ENCODE results near the gene SH3BP1.

SH3BP1 gene

DNA sequence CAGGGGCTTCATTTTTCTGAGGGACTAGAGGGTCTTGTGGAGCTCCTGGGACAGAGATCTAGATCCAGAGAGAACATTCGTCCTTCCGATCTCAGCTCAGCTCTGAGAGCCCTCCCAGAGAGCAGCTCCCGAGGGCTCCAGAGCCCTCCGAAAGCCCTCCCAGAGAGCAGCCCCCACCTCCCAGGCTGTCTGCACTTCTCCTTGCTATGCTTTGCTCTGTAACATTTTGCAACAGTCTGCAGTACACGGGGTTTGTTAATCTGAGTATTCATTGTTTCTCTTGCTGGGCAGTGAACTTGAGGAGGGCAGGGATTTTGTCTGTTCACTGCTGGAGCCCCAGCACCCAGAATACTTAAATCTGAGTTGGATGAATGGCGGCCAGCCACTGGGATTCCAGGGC lies 28.3 kb upstream of the SH3BP1 start:
- DNase-seq (ENCODE audit: extremely low read depth in 1 of 2, low read depth in 1 of 2): no peak

DNA sequence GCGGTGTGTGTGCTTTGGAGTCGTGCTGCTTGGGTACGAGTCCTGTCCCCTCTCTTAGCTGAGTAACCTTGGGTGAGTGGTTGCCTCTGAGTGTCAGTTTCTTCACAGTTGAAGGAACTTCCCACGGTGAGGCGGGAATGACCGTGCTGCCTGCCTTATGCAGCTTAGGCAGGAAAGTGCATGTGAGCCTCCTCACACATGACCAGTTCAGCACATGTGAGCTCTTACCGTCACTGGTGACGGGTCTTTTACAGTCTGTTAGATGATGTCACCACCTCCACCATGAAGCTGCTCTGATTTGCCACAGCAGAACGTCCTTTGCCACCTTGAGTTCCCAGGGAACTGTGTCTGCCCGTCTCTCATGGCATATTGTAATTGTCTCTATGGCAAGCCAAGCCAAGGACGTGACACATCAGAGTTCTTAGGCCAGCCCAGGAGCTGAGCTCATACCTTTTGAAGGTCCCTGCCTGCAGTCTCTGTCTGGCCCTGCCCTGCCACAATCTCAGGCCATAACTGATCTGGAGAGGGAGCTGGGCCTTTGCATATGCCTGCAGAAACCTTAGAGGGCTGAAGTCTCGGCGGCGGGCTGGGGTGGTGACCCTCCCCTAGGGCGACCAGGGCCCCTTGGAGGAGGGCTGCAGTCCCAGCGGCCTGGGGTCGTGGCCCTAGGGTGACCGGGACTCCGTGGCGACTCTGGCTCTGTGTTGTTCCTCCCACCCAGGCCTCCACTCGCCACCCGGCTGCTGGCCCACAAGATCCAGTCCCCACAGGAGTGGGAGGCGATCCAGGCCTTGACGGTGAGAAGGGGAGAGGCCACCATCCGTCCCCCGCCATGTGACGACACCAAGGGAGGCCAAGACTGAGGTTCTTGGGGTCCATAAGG lies 23.0 kb upstream of the SH3BP1 start:
- no peak for DNase-seq (ENCODE audit: extremely low read depth in 1 of 2, low read depth in 1 of 2)

DNA sequence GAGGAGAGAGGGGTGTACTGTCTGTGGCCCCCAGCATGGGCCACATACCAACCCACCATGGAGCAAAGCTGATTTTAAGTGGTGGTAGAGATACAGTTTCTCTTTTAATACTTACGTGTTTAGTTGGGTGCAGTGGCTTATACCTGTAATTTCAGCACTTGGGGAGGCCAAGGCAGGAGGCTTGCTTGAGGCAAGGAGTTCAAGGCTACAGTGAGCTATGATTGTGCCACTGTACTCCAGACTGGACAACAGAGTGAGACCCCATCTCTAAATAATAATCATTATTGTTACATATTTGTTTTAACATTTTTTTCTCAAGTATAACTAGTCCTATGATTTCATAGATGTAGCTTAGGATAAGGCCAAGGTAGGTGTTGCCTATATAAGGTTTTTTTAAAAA lies 22.0 kb upstream of the SH3BP1 start:
- DNase-seq (ENCODE audit: extremely low read depth in 1 of 2, low read depth in 1 of 2): no peak

DNA sequence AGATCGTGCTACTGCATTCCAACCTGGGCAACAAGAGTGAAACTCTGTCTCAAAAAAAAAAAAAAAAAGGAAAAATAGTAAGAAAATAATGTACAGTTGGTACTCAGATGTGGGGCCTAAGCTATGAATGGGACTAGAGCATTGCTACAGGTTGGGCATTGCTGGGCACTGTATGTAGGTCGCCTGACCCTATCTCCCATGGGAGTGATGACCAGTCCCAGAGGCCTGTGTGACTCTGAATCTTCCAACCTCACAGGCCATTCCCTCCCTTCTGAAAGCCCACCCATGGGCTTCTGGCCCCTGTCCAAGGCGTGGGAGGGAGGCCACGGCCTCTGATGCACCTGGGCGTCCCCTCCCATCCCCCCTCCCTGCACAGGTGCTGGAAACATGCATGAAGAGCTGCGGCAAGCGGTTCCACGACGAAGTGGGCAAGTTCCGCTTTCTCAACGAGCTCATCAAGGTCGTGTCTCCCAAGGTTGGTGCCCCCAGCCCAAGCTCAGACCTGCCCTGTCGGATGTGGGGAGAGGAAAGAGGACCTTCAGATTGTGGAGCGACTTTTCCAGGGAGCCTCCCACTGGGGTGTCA lies 21.3 kb upstream of the SH3BP1 start:
- DNase-seq (ENCODE audit: extremely low read depth in 1 of 2, low read depth in 1 of 2): no peak

DNA sequence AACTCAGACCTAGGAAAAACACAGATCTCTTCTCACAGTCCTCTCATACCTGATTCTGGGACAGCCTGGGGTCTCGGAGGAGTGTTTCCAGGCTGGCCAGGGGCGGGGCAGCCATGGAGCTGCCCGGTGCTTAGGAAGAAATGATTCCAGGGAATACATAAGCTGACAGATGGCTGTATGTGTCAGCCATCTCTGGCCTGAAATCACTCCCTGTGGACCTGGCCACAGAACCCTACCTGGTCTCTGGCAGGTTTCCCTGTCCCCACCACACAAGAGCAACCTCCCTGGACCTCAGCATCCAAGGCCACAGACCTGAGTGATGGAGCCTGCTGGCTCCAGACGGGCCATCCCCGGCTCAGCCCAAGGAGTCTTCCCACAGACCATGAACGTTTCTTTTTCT lies 20.8 kb upstream of the SH3BP1 start:
- DNase-seq (ENCODE audit: extremely low read depth in 1 of 2, low read depth in 1 of 2): no peak

- no peak for DNase-seq (ENCODE audit: extremely low read depth in 1 of 2, low read depth in 1 of 2)
Measured at GRCh38 chr22:37619991-37620390, 19.5 kb upstream of the SH3BP1 start.

DNA sequence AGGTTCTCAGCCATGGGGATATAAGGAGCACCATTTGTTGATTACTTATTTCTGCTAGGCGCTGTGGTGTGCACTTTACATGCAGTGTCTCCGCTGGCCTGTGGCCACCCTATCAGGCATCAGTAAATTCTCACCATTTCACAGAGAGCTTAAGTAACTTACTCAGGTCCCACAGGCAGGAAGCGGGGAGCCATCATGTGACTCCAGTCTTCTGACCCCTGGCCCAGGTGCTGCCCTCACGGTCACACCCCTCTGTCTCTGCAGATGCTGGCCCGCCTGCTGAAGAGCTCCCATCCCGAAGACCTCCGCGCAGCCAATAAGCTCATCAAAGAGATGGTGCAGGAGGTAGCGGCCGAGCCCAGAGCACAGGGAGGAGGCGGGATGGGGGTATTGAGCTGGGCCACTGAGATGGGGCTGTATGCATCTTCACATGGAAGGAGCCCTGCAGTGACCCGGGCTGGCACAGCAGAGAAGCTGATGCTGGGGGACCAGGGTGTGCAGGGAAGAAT lies 18.1 kb upstream of the SH3BP1 start:
- no peak for DNase-seq (ENCODE audit: extremely low read depth in 1 of 2, low read depth in 1 of 2)

- peak; percentile 43 to 65 for DNase-seq (ENCODE audit: extremely low read depth in 1 of 2, low read depth in 1 of 2)
Measured at GRCh38 chr22:37623075-37624016, 16.1 kb upstream of the SH3BP1 start.

DNA sequence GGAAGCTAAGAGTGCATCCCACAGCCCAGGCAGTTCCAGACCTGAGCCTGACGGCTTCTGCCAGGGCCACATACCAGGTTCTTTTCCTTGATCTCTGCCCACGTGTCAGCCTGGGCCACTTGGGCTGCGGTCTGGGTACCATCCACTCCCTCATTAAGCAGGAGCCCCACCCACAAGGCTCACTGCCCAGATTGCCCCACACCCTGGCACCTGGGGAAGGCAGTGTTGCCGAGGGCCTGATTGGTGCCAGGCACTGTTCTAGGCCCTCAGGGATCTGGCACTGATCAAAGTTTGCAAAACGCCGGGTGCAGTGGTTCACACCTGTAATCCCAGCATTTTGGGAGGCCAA lies 15.5 kb upstream of the SH3BP1 start:
- no peak for DNase-seq (ENCODE audit: extremely low read depth in 1 of 2, low read depth in 1 of 2)

GRCh38 chr22:37624876-37625275 lies 14.6 kb upstream of the SH3BP1 start:
- no peak for DNase-seq (ENCODE audit: extremely low read depth in 1 of 2, low read depth in 1 of 2)

DNA sequence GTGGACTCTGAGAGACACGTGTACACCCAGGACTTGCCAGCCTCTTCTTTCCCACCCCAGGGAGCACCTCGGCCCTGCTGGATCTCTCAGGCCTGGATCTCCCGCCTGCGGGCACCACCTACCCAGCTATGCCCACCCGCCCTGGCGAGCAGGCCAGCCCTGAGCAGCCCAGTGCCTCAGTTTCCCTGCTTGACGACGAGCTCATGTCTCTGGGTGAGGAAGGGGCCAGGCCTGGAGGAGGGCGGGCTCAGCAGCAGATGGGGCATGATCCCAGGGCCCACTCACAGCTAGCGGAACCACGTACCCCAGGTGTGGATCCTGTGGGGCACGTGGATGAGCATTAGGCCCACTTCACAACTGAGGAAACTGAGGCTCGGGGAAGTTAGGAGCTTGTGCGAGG lies 13.7 kb upstream of the SH3BP1 start:
- DNase-seq (ENCODE audit: extremely low read depth in 1 of 2, low read depth in 1 of 2): no peak

DNA sequence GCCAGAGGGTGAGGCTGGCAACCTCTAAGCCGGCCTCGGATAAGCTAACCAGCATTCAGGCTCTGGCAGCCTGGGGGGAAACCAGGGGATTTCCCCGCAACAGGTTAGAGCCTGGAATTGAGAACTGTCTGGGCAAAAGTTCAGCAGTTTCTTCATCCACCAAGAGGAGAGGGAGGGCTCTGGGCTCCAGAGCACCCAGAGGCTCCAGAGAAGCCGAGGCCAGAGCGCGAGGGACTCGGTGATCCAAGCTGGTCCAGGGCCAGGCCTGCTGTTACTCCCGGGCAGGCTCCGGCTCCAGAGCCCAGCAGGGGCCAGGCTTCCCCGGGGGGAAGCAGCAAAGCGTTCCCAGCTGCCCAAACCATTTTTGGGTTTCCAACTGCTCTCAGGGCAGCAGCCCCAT lies 13.3 kb upstream of the SH3BP1 start:
- no peak for DNase-seq (ENCODE audit: extremely low read depth in 1 of 2, low read depth in 1 of 2)

- no peak for DNase-seq (ENCODE audit: extremely low read depth in 1 of 2, low read depth in 1 of 2)
Measured at GRCh38 chr22:37626556-37627075, 12.9 kb upstream of the SH3BP1 start.

- DNase-seq (ENCODE audit: extremely low read depth in 1 of 2, low read depth in 1 of 2): no peak
Measured at GRCh38 chr22:37627121-37627520, 12.3 kb upstream of the SH3BP1 start.

DNA sequence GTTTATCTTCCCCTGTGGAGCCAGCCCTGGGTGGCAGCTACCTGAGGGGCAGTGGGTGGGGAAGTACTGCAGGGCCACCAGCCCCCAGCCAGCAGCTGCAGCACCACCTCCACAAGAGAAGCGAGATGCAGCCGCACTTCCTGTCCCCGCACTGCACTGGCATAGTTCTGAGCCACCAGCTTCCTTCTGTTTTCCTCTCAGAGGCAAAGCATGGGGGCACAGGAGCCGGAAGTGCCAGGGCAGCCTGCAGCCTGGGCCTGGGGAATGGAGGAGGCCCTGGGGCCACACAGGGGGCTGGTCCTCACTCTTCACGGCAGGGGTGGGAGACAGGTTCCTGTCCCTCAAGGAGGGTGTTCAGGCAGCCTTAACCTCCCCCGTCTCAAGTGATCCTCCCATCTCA lies 11.9 kb upstream of the SH3BP1 start:
- no peak for DNase-seq (ENCODE audit: extremely low read depth in 1 of 2, low read depth in 1 of 2)

DNA sequence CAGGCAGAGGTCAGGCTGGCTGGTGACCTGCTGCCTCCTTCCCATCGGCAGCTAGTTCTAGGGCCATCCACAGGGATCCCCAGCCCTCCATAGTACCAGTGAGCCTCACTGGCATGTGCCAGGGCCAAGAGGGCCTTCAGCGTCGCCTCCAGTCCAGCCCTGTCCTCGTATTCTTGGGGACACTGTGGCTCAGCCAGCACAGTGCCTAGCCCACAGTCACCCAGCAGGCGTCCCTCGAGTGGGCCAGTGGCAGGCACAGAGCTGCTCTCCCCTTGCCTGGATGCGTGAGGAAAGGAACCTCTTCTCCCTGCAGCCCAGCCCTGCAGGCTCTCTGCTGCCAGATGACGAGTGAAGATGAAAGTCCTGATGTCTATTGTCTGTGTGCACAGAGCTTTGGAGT lies 10.6 kb upstream of the SH3BP1 start:
- no peak for DNase-seq (ENCODE audit: extremely low read depth in 1 of 2, low read depth in 1 of 2)

DNA sequence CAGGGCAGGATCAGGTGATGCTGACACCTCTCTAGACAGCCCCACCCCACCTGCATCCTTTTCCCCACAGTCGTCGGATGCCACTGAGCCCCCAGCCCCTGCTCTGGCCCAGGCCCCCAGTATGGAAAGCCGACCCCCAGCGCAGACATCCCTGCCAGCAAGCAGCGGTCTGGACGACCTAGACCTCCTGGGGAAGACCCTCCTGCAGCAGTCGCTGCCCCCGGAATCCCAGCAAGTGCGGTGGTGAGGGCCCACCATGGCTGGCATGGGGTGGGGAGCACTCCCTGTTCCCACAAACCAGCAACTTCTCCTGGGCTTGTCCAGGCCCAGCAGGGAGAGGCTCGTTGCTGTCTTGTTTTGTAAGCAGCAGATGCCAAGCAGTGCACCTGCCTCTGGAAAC lies 9.5 kb upstream of the SH3BP1 start:
- DNase-seq (ENCODE audit: extremely low read depth in 1 of 2, low read depth in 1 of 2): no peak

DNA sequence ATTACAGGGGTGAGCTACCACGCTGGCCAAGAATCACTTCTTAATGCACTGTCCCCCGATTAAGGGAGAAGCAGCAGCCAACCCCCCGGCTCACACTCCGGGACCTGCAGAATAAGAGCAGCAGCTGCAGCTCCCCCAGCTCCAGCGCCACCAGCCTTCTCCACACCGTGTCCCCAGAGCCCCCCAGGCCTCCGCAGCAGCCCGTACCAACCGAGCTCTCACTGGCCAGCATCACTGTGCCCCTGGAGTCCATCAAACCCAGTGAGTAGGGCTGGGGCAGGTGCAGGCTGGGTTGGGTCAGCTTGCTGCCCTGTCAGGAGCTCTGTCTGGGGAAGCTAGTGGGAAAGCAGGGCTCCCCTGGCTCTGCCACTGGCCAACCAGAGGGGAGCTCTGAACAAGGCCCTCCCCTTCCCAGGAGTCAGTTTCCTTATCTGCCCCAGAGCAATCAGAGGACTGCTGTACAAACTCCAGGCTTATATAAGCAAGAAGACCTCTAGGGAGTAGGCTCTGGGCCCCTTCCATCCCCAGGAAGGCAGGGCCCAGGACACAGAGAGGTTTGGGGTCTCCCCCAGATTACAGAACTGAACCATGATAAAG lies 8.5 kb upstream of the SH3BP1 start:
- no peak for DNase-seq (ENCODE audit: extremely low read depth in 1 of 2, low read depth in 1 of 2)

DNA sequence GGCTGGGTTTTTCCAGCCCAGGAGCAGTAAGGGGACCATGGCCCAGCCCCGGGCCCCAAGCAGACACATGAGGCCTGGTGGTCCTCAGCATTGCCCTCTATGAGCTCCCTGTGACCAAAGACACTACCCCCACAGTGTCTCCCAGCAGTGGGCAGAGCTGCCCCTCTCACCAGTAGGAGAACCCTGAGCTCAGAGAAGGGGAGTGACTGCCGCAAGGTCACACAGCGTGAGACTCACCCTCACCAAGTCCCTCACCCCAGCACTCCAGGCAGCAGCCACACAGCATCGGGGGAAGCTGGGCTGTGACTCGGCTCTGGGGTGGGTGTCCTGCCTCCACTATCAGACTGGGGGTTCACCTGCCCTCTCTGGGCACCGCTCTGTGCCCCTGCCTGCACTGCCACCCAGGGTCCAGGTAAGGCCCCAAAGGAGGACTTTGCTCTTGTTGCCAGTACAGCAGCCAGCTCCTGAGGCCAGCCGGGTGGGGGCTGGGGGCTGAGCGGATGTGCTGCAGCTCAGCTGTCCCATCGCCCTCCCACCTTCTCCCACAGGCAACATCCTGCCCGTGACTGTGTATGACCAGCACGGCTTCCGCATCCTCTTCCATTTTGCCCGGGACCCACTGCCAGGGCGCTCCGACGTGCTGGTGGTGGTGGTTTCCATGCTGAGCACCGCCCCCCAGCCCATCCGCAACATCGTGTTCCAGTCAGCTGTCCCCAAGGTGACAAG lies 7.9 kb upstream of the SH3BP1 start:
- no peak for DNase-seq (ENCODE audit: extremely low read depth in 1 of 2, low read depth in 1 of 2)
